Liver (tissue), 2 donors: ENCODE measurements around the gene FMN1.

Source experiments
- CTCF ChIP-seq: fragments of 150-350 bp; IDR thresholded peaks from 2 replicates; pipeline ENCODE4 v1.5.1; 2017; ENCODE audit warnings: improper control_type of control experiment, low read depth, low read length; ENCODE audit not compliant: missing input control
- ZBTB33 ChIP-seq: IDR thresholded peaks from 2 replicates; pipeline ENCODE4 v1.6.1; 2016; ENCODE audit warnings: antibody characterized with exemption
- donor health status: healthy.

GRCh38 chr15:33171202-33171601 is 23.3 kb downstream of the FMN1 start:
- no peak for TF ChIP-seq ZBTB33
- TF ChIP-seq CTCF = no peak
